H9 (cell line): ENCODE data around the gene AASDH. TPM values are rescaled to one million over a fixed set of nuclear protein-coding genes. Genes with fewer than 3 reads are reported as not detected.

Experiments
- DNase-seq: peaks from one replicate; pipeline ENCODE4 v3.0.0-alpha.2; 2017
- H2AFZ ChIP-seq: one replicate; pipeline ENCODE4 v1.6.1; 2013; ENCODE audit warnings: mild to moderate bottlenecking, low read length, control low read depth, moderate library complexity
- H2AK5ac ChIP-seq: 2 replicates; pipeline ENCODE4 v1.6.1; 2013; ENCODE audit warnings: low read length, control low read depth, mixed read lengths; ENCODE audit not compliant: insufficient read length
- H2BK120ac ChIP-seq: one replicate; pipeline ENCODE4 v1.6.1; 2013; ENCODE audit warnings: low read depth, mild to moderate bottlenecking, low read length, control low read depth, inconsistent platforms; ENCODE audit not compliant: poor library complexity, severe bottlenecking
- H2BK12ac ChIP-seq: 2 replicates; pipeline ENCODE4 v1.6.1; 2013; ENCODE audit warnings: low read length, control low read depth, mixed read lengths, low read depth; ENCODE audit not compliant: insufficient read length
- H2BK15ac ChIP-seq: 2 replicates; pipeline ENCODE4 v1.6.1; 2013; ENCODE audit warnings: low read depth, low read length, control low read depth
- H2BK20ac ChIP-seq: one replicate; pipeline ENCODE4 v1.6.1; 2013; ENCODE audit warnings: low read depth, mild to moderate bottlenecking, low read length, control low read depth, inconsistent platforms; ENCODE audit not compliant: poor library complexity, severe bottlenecking
- H2BK5ac ChIP-seq: 2 replicates; pipeline ENCODE4 v1.6.1; 2013; ENCODE audit warnings: low read length, control low read depth, mixed read lengths; ENCODE audit not compliant: insufficient read length
- H3K14ac ChIP-seq: 2 replicates; pipeline ENCODE4 v1.6.1; 2013; ENCODE audit warnings: low read length, control low read depth; ENCODE audit not compliant: insufficient read depth
- H3K18ac ChIP-seq: 2 replicates; pipeline ENCODE4 v1.6.1; 2013; ENCODE audit warnings: low read depth, mild to moderate bottlenecking, mixed read lengths, low read length, control low read depth; ENCODE audit not compliant: insufficient read length
- H3K23ac ChIP-seq: 2 replicates; pipeline ENCODE4 v1.6.1; 2013; ENCODE audit warnings: low read length, control low read depth, mixed read lengths, low read depth; ENCODE audit not compliant: insufficient read length
- H3K23me2 ChIP-seq: 2 replicates; pipeline ENCODE4 v1.6.1; 2013; ENCODE audit warnings: low read depth, mild to moderate bottlenecking, mixed read lengths, low read length, control low read depth; ENCODE audit not compliant: insufficient read length, poor library complexity, severe bottlenecking
- H3K27ac ChIP-seq: 2 replicates; pipeline ENCODE4 v1.5.1; 2013; ENCODE audit warnings: low read length, control low read depth, mixed read lengths, low read depth; ENCODE audit not compliant: insufficient read length
- H3K27me3 ChIP-seq: 2 replicates; pipeline ENCODE4 v1.6.1; 2013; ENCODE audit warnings: low read length, control low read depth, inconsistent platforms; ENCODE audit not compliant: insufficient read depth
- H3K4ac ChIP-seq: 2 replicates; pipeline ENCODE4 v1.6.1; 2013; ENCODE audit warnings: low read depth, mild to moderate bottlenecking, control low read depth, inconsistent platforms, low read length, moderate library complexity
- H3K4me1 ChIP-seq: 2 replicates; pipeline ENCODE4 v1.6.1; 2013; ENCODE audit warnings: low read length, control low read depth, inconsistent platforms; ENCODE audit not compliant: insufficient read depth
- H3K4me2 ChIP-seq: 2 replicates; pipeline ENCODE4 v1.6.1; 2013; ENCODE audit warnings: low read length, control low read depth, mixed read lengths; ENCODE audit not compliant: insufficient read length, insufficient read depth
- H3K56ac ChIP-seq: 2 replicates; pipeline ENCODE4 v1.6.1; 2013; ENCODE audit warnings: low read depth, mild to moderate bottlenecking, mixed read lengths, low read length, control low read depth; ENCODE audit not compliant: insufficient read length
- H3K79me1 ChIP-seq: 2 replicates; pipeline ENCODE4 v1.6.1; 2013; ENCODE audit warnings: low read depth, mild to moderate bottlenecking, moderate library complexity, low read length, control low read depth, inconsistent platforms; ENCODE audit not compliant: insufficient read depth, poor library complexity, severe bottlenecking
- H3K79me2 ChIP-seq: 2 replicates; pipeline ENCODE4 v1.6.1; 2013; ENCODE audit warnings: low read length, control low read depth, inconsistent platforms; ENCODE audit not compliant: insufficient read depth
- H3K9ac ChIP-seq: 2 replicates; pipeline ENCODE4 v1.6.1; 2013; ENCODE audit warnings: low read length, control low read depth, mixed read lengths; ENCODE audit not compliant: insufficient read length; ENCODE audit errors: extremely low read depth
- H3K9me3 ChIP-seq: one replicate; pipeline ENCODE4 v1.6.1; 2013; ENCODE audit warnings: low read depth, low read length, inconsistent platforms; ENCODE audit not compliant: control insufficient read depth
- H3T11ph ChIP-seq: one replicate; pipeline ENCODE4 v1.6.1; 2013; ENCODE audit warnings: mild to moderate bottlenecking, low read length, control low read depth, inconsistent platforms
- H4K20me1 ChIP-seq: one replicate; pipeline ENCODE4 v1.6.1; 2013; ENCODE audit not compliant: control insufficient read depth, insufficient read length, insufficient read depth
- H4K5ac ChIP-seq: 2 replicates; pipeline ENCODE4 v1.6.1; 2013; ENCODE audit warnings: low read depth, mild to moderate bottlenecking, mixed read lengths, low read length, control low read depth; ENCODE audit not compliant: insufficient read length
- H4K8ac ChIP-seq: replicated peaks from 2 replicates; pipeline ENCODE4 v1.6.1; 2013; ENCODE audit warnings: low read length, control low read depth, mixed read lengths, low read depth; ENCODE audit not compliant: insufficient read length
- H4K91ac ChIP-seq: 2 replicates; pipeline ENCODE4 v1.6.1; 2013; ENCODE audit warnings: low read depth, mild to moderate bottlenecking, moderate library complexity, mixed read lengths, low read length, control low read depth; ENCODE audit not compliant: insufficient read length
- H3K27ac Mint-ChIP-seq, 3 experiments: 2 replicates in 2 of 3; 3 replicates in 1 of 3; pipeline ENCODE4 v1.8.0; 2020 to 2021; ENCODE audit warnings: mixed read lengths in 3 of 3, mild to moderate bottlenecking in 1 of 3, moderate library complexity in 1 of 3
- H3K27me3 Mint-ChIP-seq: 2 replicates; pipeline ENCODE4 v1.8.0; 2021; ENCODE audit warnings: low read depth, mild to moderate bottlenecking, moderate library complexity, mixed read lengths
- H3K36me3 Mint-ChIP-seq, 3 experiments: 2 replicates in 2 of 3; 3 replicates in 1 of 3; pipeline ENCODE4 v1.8.0; 2020 to 2021; ENCODE audit warnings: low read depth in 3 of 3, mixed read lengths in 3 of 3; ENCODE audit not compliant: insufficient read depth in 1 of 3
- H3K4me1 Mint-ChIP-seq, 2 experiments: 2 replicates each; pipeline ENCODE4 v1.8.0; 2020; ENCODE audit warnings: mixed read lengths in 2 of 2
- H3K4me3 Mint-ChIP-seq, 2 experiments: 2 replicates in 1 of 2; 3 replicates in 1 of 2; pipeline ENCODE4 v1.8.0; 2020 to 2021; ENCODE audit warnings: mild to moderate bottlenecking in 2 of 2, mixed read lengths in 2 of 2, moderate library complexity in 1 of 2
- H3K9me3 Mint-ChIP-seq, 2 experiments: 2 replicates in 1 of 2; 3 replicates in 1 of 2; pipeline ENCODE4 v1.8.0; 2020; ENCODE audit warnings: mild to moderate bottlenecking in 2 of 2, mixed read lengths in 2 of 2, moderate library complexity in 1 of 2
- WGBS: extraction: QIAGEN DNeasy Blood & Tissue Kit; methylation state at CpG from one replicate; pipeline ENCODE4 v1.1.7; 2013; ENCODE audit warnings: missing lambda C conversion rate, low lambda C conversion rate, mixed read lengths; ENCODE audit not compliant: insufficient read length; ENCODE audit errors: extremely low coverage; 5-methylcytosine and 5-hydroxymethylcytosine counted together
- total RNA-seq: library from RNA; stranded (reverse); gene quantifications from 2 replicates; pipeline ENCODE4 v1.2.1, GENCODE V29; 2021
- TF ChIP-seq, protein P1 (sequence below): fragments of 200-600 bp; sonication (generic); conservative IDR thresholded peaks from 3 replicates; pipeline ENCODE4 v1.8.0; 2021; ENCODE audit warnings: antibody characterized with exemption, mild to moderate bottlenecking

The AASDH gene
- total RNA-seq, 1 experiment from 2014 or later = 12.9 TPM

DNA sequence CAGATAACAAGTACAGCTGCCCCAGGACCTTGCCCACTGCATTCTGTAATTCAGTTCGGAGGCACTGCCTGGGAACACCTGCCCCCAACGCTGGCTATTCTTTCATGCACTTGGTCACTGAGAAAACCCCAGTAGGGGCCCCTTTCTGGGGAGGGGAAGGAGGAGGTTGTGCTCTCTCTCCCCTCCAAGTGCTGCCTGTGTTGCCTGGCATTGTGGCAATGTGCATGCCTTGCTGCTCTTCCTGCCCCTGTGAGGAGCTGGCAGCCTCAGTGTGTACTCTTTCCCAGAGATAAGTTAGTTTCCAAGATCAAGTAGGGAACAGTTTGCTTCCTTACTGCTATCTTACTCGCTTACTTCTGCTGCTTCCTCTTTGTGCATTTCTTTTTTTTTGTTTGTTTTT lies 90.8 kb downstream of the AASDH start:
- Mint-ChIP-seq H3K4me1 (peaks cover 11 to 17% of the 10 kb centered on the region in 2 experiments), H3K9me3 (peaks cover 12 to 13% of the 10 kb centered on the region in 2 experiments; a peak in 4 of 5 replicates), H3K4me3 (no peak overlapping the region), H3K27me3 (no peaks in the 10 kb centered on the region), H3K36me3 (peaks cover 0 to 13% (median 3%) of the 10 kb centered on the region in 3 experiments; a peak in 4 of 7 replicates), H3K27ac (no peak overlapping the region)
- Histone ChIP-seq H4K91ac (no peak overlapping the region), H3K79me2 (no peaks in the 10 kb centered on the region), H4K8ac (no peak overlapping the region), H2BK12ac (no peak overlapping the region), H3K23ac (no peak overlapping the region), H3K4me1 (no peaks in the 10 kb centered on the region; the same call in 1 of the 2 replicates), H3K14ac (no peak overlapping the region), H3K27me3 (peaks cover 3% of the 10 kb centered on the region; the same call in 1 of the 2 replicates), H3T11ph (no peak overlapping the region), H3K4me2 (no peak overlapping the region), H2AK5ac (no peak overlapping the region), H4K20me1 (no peaks in the 10 kb centered on the region), H2BK5ac (no peak overlapping the region), H3K56ac (no peak overlapping the region), H3K4ac (no peak overlapping the region), H3K23me2 (no peaks in the 10 kb centered on the region), H2BK15ac (no peak overlapping the region; the same call in 1 of the 2 replicates), H4K5ac (no peak overlapping the region), H2BK20ac (no peak overlapping the region), H2AFZ (no peak overlapping the region), H2BK120ac (no peak overlapping the region), H3K27ac (no peak overlapping the region), H3K18ac (no peak overlapping the region), H3K79me1 (no peaks in the 10 kb centered on the region), H3K9ac (no peak overlapping the region), H3K9me3 (no peaks in the 10 kb centered on the region)
- no peak for DNase-seq
- TF ChIP-seq, protein P1, sequence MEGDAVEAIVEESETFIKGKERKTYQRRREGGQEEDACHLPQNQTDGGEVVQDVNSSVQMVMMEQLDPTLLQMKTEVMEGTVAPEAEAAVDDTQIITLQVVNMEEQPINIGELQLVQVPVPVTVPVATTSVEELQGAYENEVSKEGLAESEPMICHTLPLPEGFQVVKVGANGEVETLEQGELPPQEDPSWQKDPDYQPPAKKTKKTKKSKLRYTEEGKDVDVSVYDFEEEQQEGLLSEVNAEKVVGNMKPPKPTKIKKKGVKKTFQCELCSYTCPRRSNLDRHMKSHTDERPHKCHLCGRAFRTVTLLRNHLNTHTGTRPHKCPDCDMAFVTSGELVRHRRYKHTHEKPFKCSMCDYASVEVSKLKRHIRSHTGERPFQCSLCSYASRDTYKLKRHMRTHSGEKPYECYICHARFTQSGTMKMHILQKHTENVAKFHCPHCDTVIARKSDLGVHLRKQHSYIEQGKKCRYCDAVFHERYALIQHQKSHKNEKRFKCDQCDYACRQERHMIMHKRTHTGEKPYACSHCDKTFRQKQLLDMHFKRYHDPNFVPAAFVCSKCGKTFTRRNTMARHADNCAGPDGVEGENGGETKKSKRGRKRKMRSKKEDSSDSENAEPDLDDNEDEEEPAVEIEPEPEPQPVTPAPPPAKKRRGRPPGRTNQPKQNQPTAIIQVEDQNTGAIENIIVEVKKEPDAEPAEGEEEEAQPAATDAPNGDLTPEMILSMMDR = no peak
- no CpG with 5 or more reads among the region's 3 CpGs for WGBS
